Liver (tissue), 9 donors: ENCODE results near the gene GPS2. TPM values are rescaled to one million over a fixed set of nuclear protein-coding genes. Genes with fewer than 3 reads are reported as not detected.
A peak's percentile ranks its signal among the peaks of the same experiment; 100 is the strongest.

ENCODE experiments used
- DNase-seq: peaks from one replicate; pipeline ENCODE4 v3.0.0-alpha.2; 2017; ENCODE audit warnings: low spot score
- H3K27ac ChIP-seq, 2 donors: one replicate each; pipeline ENCODE4 v1.7.0; 2013; ENCODE audit warnings: inconsistent platforms in 2 of 2, low read length in 2 of 2, control low read depth in 1 of 2, low read depth in 1 of 2, mild to moderate bottlenecking in 1 of 2
- H3K27me3 ChIP-seq, 4 donors: one replicate each; pipeline versions ENCODE4 v1.6.1 to v1.7.0; 2013; ENCODE audit warnings: low read length in 3 of 4, inconsistent platforms in 1 of 4, mild to moderate bottlenecking in 1 of 4, moderate library complexity in 1 of 4; ENCODE audit not compliant: control insufficient read depth in 4 of 4, insufficient read depth in 4 of 4
- H3K36me3 ChIP-seq, 4 donors: one replicate each; pipeline versions ENCODE4 v1.6.1 to v1.7.0; 2013; ENCODE audit warnings: low read length in 3 of 4, mild to moderate bottlenecking in 3 of 4, low read depth in 1 of 4, moderate library complexity in 1 of 4; ENCODE audit not compliant: control insufficient read depth in 4 of 4, insufficient read depth in 3 of 4
- H3K4me1 ChIP-seq, 4 donors: one replicate each; pipeline versions ENCODE4 v1.6.1 to v1.7.0; 2013; ENCODE audit warnings: low read length in 3 of 4, mild to moderate bottlenecking in 3 of 4, moderate library complexity in 1 of 4; ENCODE audit not compliant: control insufficient read depth in 4 of 4, insufficient read depth in 4 of 4
- H3K4me3 ChIP-seq, 3 donors: one replicate each; pipeline versions ENCODE4 v1.6.1 to v1.7.0; 2013; ENCODE audit warnings: low read length in 3 of 3, control low read depth in 1 of 3, low read depth in 1 of 3, mild to moderate bottlenecking in 1 of 3
- H3K9ac ChIP-seq, 2 donors: one replicate each; pipeline ENCODE4 v1.7.0; 2013; ENCODE audit warnings: low read length in 2 of 2, mild to moderate bottlenecking in 2 of 2, moderate library complexity in 2 of 2, control low read depth in 1 of 2, low read depth in 1 of 2
- H3K9me3 ChIP-seq, 4 donors: one replicate each; pipeline versions ENCODE4 v1.6.1 to v1.7.0; 2013; ENCODE audit warnings: low read length in 3 of 4; ENCODE audit not compliant: control insufficient read depth in 4 of 4
- ATF3 ChIP-seq: IDR thresholded peaks from 2 replicates; pipeline ENCODE4 v1.6.1; 2016; ENCODE audit warnings: antibody characterized with exemption
- CTCF ChIP-seq: fragments of 150-350 bp; IDR thresholded peaks from 2 replicates; pipeline ENCODE4 v1.5.1; 2017; ENCODE audit warnings: improper control_type of control experiment, low read depth, low read length; ENCODE audit not compliant: missing input control
- EGR1 ChIP-seq, 2 donors: IDR thresholded peaks; 2 replicates each; pipeline ENCODE4 v1.6.1; 2016 to 2018; ENCODE audit warnings: antibody characterized with exemption in 2 of 2, low read depth in 2 of 2
- FOXA1 ChIP-seq: IDR thresholded peaks from 2 replicates; pipeline ENCODE4 v1.6.1; 2016; ENCODE audit warnings: antibody characterized with exemption
- FOXA2 ChIP-seq: IDR thresholded peaks from 2 replicates; pipeline ENCODE4 v1.6.1; 2016; ENCODE audit warnings: antibody characterized with exemption
- GABPA ChIP-seq, 2 donors: IDR thresholded peaks in 1 of 2; conservative IDR thresholded peaks in 1 of 2; 2 replicates each; pipeline ENCODE4 v1.6.1; 2016; ENCODE audit warnings: antibody characterized with exemption in 2 of 2, mild to moderate bottlenecking in 1 of 2, moderate library complexity in 1 of 2
- HNF4A ChIP-seq, 2 donors: conservative IDR thresholded peaks; 2 replicates each; pipeline ENCODE4 v1.6.1; 2016; ENCODE audit warnings: antibody characterized with exemption in 2 of 2, mild to moderate bottlenecking in 2 of 2
- HNF4G ChIP-seq: IDR thresholded peaks from 2 replicates; pipeline ENCODE4 v1.6.1; 2016; ENCODE audit warnings: antibody characterized with exemption
- JUND ChIP-seq, 2 donors: IDR thresholded peaks; 2 replicates each; pipeline ENCODE4 v1.6.1; 2016; ENCODE audit warnings: antibody characterized with exemption in 2 of 2
- MAX ChIP-seq: IDR thresholded peaks from 2 replicates; pipeline ENCODE4 v1.6.1; 2016; ENCODE audit warnings: antibody characterized with exemption
- NR2F2 ChIP-seq: IDR thresholded peaks from 2 replicates; pipeline ENCODE4 v1.6.1; 2016; ENCODE audit warnings: antibody characterized with exemption
- RAD21 ChIP-seq, 2 donors: IDR thresholded peaks; 2 replicates each; pipeline ENCODE4 v1.6.1; 2016; ENCODE audit warnings: antibody characterized with exemption in 2 of 2, mild to moderate bottlenecking in 2 of 2
- RXRA ChIP-seq, 2 donors: IDR thresholded peaks; 2 replicates each; pipeline ENCODE4 v1.6.1; 2017 to 2018; ENCODE audit warnings: antibody characterized with exemption in 2 of 2, mild to moderate bottlenecking in 1 of 2
- SP1 ChIP-seq: IDR thresholded peaks from 2 replicates; pipeline ENCODE4 v1.6.1; 2018; ENCODE audit warnings: antibody characterized with exemption, mild to moderate bottlenecking
- TAF1 ChIP-seq: conservative IDR thresholded peaks from 2 replicates; pipeline ENCODE4 v1.6.1; 2016; ENCODE audit warnings: antibody characterized with exemption, mild to moderate bottlenecking
- YY1 ChIP-seq: IDR thresholded peaks from 2 replicates; pipeline ENCODE4 v1.6.1; 2016; ENCODE audit warnings: antibody characterized with exemption, mild to moderate bottlenecking
- ZBTB33 ChIP-seq: IDR thresholded peaks from 2 replicates; pipeline ENCODE4 v1.6.1; 2016; ENCODE audit warnings: antibody characterized with exemption
- WGBS: extraction: QIAGEN DNeasy Blood & Tissue Kit; methylation state at CpG from one replicate; pipeline ENCODE4 v1.1.7; 2013; 5-methylcytosine and 5-hydroxymethylcytosine counted together
- polyA plus RNA-seq, 2 donors: library from polyadenylated mRNA; stranded (reverse) in 1 of 2; unstranded in 1 of 2; fragments of 200-250 nt in 1 of 2; fragments of >200 nt in 1 of 2; fragmentation: Nextera tagmentation in 1 of 2; extraction: Ambion mirVana in 1 of 2; gene quantifications; one replicate each; pipeline versions ENCODE4 v1.2.1 to v1.2.3, GENCODE V29; 2013 to 2015
- total RNA-seq, 2 donors: library from RNA; depleted of rRNA; stranded (reverse); fragments of >200 nt; gene quantifications; one replicate each; pipeline ENCODE4 v1.2.3, GENCODE V29; 2014
- donor health status: healthy.
- donor health status: healthy.
- donor health status: healthy.
- donor health status: healthy.
- donor health status: healthy.

GPS2 gene
- total and polyA plus RNA-seq, 4 donors = 20.8 to 43.1 (median 22.8) TPM

GRCh38 chr17:7323731-7324437, 8.7 kb upstream of the GPS2 start:
- H3K36me3 ChIP-seq = peaks cover 8 to 60% (median 25%) of the 10 kb centered on the region in 4 donors
- no peak overlapping the region for H3K9ac ChIP-seq
- H3K27ac ChIP-seq = no peak overlapping the region
- H3K4me3 ChIP-seq = no peak overlapping the region
- DNase-seq = peak; percentile 77
- WGBS = 76% methylated on average over 39 of the region's 39 CpGs
- no peaks in the 10 kb centered on the region for H3K27me3 ChIP-seq
- no peaks in the 10 kb centered on the region for H3K9me3 ChIP-seq
- no peak for TF ChIP-seq GABPA (IDR thresholded peaks at IDR 0.05 in 1 of 2, conservative IDR thresholded peaks at IDR 0.05 in 1 of 2)
- no peak for TF ChIP-seq SP1
- TF ChIP-seq YY1 = no peak
- peak; percentile 55 for TF ChIP-seq CTCF
- peaks cover 7 to 14% (median 10%) of the 10 kb centered on the region in 4 donors for H3K4me1 ChIP-seq

- Histone ChIP-seq H3K36me3 (peaks cover 18 to 72% (median 33%) of the 10 kb centered on the region in 4 donors), H3K9me3 (no peaks in the 10 kb centered on the region), H3K4me1 (peaks cover 0 to 2% (median 0%) of the 10 kb centered on the region in 4 donors), H3K4me3 (no peak overlapping the region), H3K27ac (no peak overlapping the region), H3K27me3 (no peaks in the 10 kb centered on the region), H3K9ac (no peak overlapping the region)
- 93% methylated on average over 22 of the region's 22 CpGs for WGBS
- TF ChIP-seq HNF4G (no peak), TAF1 (no peak), NR2F2 (no peak), SP1 (no peak), HNF4A (conservative IDR thresholded peaks at IDR 0.05) (no peak), ZBTB33 (no peak), GABPA (IDR thresholded peaks at IDR 0.05 in 1 of 2, conservative IDR thresholded peaks at IDR 0.05 in 1 of 2) (no peak)
- no peak for DNase-seq
These were observed 7.5 kb upstream of the GPS2 start for GRCh38 chr17:7322520-7323194.

- 93% methylated on average over 15 of the region's 15 CpGs for WGBS
- H3K36me3 ChIP-seq = peaks cover 17 to 78% (median 36%) of the 10 kb centered on the region in 4 donors
- no peak for TF ChIP-seq SP1
- TF ChIP-seq JUND (IDR thresholded peaks at IDR 0.05) = no peak
- TF ChIP-seq HNF4A (conservative IDR thresholded peaks at IDR 0.05) = no peak
- no peak for TF ChIP-seq HNF4G
- TF ChIP-seq CTCF = no peak
- no peak for TF ChIP-seq ATF3
- TF ChIP-seq FOXA2 = no peak
- no peak for TF ChIP-seq GABPA (IDR thresholded peaks at IDR 0.05 in 1 of 2, conservative IDR thresholded peaks at IDR 0.05 in 1 of 2)
- TF ChIP-seq RAD21 (IDR thresholded peaks at IDR 0.05) = no peak
- TF ChIP-seq EGR1 (IDR thresholded peaks at IDR 0.05; ENCODE audit: low read depth in 2 of 2) = no peak
- TF ChIP-seq FOXA1 = no peak
- TF ChIP-seq ZBTB33 = no peak
- TF ChIP-seq MAX = no peak
- no peak for TF ChIP-seq YY1
- no peak for TF ChIP-seq RXRA (IDR thresholded peaks at IDR 0.05)
- no peak for TF ChIP-seq TAF1
These were observed 6.3 kb upstream of the GPS2 start for GRCh38 chr17:7321466-7321865.

More at GRCh38 chr17:7321466-7321865, 6.3 kb upstream of the GPS2 start:
- Histone ChIP-seq H3K4me3 (no peak overlapping the region), H3K9ac (no peak overlapping the region), H3K4me1 (peaks cover 0 to under 1% (median 0%) of the 10 kb centered on the region in 4 donors), H3K27me3 (no peaks in the 10 kb centered on the region), H3K27ac (no peak overlapping the region), H3K9me3 (no peaks in the 10 kb centered on the region)
- no peak for DNase-seq
